Measurements from ENCODE around the gene ZNF503.

Gene ZNF503

DNA sequence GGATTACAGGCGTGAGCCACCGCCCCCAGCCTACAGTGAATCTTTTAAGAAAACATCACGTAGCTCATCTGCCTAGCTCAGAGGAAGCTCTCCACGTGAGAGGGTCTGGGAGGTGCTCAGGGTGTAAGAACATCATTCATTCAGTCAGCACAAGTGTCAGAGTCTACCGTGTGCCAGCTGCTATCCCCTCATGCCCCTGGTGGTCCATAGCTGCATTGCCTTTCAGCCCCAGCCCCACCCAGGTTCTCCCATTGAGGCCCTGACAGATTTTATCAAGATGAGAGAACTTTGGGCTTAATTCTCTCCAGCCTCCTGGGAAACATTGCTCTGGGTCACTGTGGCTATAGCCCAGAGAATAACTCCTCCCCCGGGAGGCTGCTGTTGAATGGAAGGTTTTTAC, 45.1 kb downstream of the ZNF503 start:
- FAIRE-seq (no peak), DNase-seq (ENCODE audit: insufficient read length, low spot score) (no peak)

DNA sequence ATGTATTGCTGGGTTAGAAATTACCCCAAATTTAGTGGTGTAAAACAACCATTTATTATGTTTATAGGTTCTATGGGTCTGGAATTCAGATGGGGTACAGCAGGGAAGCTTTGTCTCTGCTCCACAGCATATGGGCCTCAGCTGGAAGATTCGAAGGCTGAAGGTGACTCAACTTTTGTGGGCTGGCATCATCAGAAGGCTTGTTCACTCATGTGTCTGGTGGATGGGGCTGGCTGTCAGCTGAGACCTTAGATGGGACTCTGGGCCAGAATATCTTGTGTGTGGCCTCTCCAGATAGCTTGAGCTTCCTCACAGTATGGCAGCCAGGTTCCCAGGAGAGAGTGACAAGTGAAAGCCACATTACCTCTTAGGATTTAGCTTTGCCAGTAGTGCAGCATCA, 45.9 kb downstream of the ZNF503 start:
- FAIRE-seq, result no peak
- DNase-seq (ENCODE audit: insufficient read length, low spot score), result no peak

GRCh38 chr10:75353183-75353582, 48.4 kb downstream of the ZNF503 start:
- no peak for FAIRE-seq

GRCh38 chr10:75352650-75353049, 48.9 kb downstream of the ZNF503 start:
- DNase-seq (ENCODE audit: insufficient read length, low spot score), result no peak
- FAIRE-seq, result no peak

More at GRCh38 chr10:75353183-75353582, 48.4 kb downstream of the ZNF503 start:
- no peak for DNase-seq (ENCODE audit: insufficient read length, low spot score)

DNA sequence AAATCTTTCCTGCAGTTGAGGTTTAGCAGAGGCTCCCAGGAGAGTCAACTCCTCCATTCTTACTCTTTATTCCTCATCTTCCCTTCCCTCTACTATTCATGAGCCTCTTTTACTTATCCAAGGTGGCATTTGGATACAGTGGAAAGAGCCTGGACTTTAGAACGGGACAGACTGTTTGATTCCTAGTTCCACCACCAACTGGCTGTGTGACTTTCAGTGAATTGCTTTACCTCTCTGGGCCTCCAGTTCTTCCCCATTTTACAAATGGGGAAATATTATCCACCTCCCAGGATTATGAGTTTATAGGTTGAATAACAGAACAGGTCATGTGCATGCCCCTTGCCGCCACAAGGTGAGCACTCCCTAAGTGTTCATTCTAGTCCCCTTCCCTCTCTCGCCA, 49.9 kb downstream of the ZNF503 start:
- no peak for FAIRE-seq
- no peak for DNase-seq (ENCODE audit: insufficient read length, low spot score)

GRCh38 chr10:75350791-75351190, 50.8 kb downstream of the ZNF503 start:
- FAIRE-seq, result no peak

More at GRCh38 chr10:75350791-75351190, 50.8 kb downstream of the ZNF503 start:
- DNase-seq (ENCODE audit: insufficient read length, low spot score), result no peak

Data from GM19239 (cell line).